Measurements from ENCODE around the gene BCAT1. TPM values are rescaled to one million over a fixed set of nuclear protein-coding genes. Genes with fewer than 3 reads are reported as not detected.
"Not testable (repeated sequence)": the region's sequence is repeated elsewhere in the genome, so short reads cannot be mapped to it uniquely, and the experiment has no call there.

BCAT1 gene
- total RNA-seq, 2 donors from 2014 or later, result 44.3 to 45.1 TPM

DNA sequence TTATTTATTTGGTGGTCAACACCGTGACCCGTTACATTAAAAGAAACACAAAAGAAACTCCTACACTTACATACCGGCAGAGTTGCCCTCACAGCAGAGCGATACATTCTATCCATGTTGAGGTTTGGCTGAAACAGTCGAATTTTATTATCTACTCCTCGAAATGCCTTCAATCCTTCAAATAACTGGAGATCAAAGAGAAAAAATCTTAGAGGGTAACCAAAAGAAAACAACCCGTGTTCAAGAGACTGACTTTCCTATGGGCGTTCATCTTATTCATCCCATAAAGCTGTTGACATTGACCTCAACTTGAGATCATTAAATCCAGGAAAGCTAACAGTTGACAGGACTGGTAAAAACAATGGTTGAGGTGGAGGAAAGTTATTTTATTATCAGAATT lies 67.7 kb downstream of the BCAT1 start:
- intact Hi-C loops (cut with DNase I), result no loop called here
- no peak for DNase-seq (ENCODE audit: low spot score)

DNA sequence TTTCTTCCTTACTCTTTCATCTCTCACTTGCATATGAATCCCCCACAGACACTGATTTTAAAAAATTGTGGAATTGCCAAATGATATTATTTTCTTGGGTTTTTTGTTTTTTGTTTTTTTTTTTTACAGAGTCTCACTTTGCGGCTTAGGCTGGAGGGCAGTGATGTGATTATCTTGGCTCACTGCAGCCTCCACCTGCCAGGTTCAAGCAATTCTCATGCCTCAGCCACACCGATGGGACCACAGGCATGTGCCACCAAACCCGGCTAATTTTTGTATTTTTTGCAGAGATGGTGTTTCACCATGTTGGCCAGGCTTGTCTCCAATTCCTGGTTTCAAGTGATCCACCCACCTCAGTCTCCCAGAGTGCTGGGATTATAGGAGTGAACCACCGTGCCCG lies 68.2 kb downstream of the BCAT1 start:
- DNase-seq (ENCODE audit: low spot score), result no peak
- intact Hi-C loops (cut with DNase I), result no loop called here

DNA sequence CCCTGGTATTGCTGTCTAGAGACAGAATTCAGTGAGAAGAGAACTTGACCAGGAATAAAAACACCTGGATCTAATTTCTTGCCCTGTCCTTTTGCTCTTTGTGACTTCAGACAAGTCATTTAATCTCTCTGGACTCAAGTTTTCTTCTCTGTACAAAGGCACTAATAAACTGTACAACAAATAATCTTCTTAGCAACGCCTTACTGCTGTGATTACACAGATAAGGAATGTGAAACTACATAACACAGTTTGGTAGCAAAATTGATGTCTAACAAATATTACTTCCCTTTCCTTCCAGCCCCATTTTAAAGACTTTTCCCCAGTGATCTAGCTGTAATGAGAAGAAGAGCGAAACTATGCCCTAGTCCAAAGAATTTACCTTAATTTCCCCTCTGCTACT lies 69.3 kb downstream of the BCAT1 start:
- intact Hi-C loops (cut with DNase I), result no loop called here
- DNase-seq (ENCODE audit: low spot score), result no peak

DNA sequence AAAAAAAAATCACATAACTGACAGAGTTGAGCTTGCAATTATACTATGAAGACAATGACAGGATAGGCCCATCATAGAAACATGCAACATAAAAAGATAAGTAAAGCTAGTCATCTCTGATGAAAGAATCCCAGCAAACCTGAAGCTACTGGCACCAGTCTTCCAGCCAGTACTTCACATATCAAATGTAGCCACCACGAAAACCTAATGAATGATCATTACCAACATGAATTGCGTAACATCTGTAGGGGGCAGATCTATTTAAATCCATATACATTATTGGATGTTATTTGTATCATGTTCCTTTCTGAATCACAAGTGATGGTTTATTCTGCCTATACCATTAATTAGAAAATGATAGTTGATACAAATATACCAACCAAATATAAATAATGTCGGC lies 73.9 kb downstream of the BCAT1 start:
- no peak for DNase-seq (ENCODE audit: low spot score)
- intact Hi-C loops (cut with DNase I), result no loop called here

DNA sequence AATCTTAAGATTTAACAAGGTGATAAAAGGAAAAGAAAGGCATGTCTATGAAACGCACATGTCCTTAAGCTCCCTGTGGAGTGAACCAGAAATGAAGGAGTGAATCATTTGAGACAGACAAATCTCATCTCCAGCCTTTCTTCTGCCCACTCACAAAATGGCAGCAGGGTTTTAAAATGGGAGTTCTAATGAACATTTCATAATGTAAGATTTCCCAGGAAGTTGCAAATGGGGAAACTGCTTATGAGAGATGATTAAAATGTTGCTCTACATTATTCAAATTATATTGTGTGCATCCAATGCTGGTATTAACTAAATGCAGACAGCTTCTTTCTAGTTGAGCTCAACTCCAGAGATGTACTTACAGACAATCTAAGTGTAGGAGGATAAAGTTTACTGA lies 76.7 kb downstream of the BCAT1 start:
- intact Hi-C loops (cut with DNase I), result no loop called here
- DNase-seq (ENCODE audit: low spot score), result no peak

DNA sequence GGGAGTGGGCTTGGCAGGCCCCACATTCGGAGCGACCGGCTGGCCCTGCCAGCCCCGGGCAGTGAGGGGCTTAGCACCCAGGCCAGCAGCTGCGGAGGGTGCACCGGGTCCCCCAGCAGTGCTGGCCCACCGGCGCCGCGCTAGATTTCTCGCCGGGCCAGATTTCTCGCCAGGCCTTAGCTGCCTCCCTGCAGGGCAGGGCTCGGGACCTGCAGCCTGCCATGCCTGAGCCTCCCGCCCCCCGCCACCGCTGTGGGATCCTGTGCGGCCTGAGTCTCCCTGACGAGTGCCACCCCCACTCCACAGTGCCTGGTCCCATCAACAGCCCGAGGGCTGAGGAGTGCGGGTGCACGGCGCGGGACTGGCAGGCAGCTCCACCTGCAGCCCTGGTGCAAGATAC lies 82.8 kb downstream of the BCAT1 start:
- not testable (repeated sequence) for DNase-seq (ENCODE audit: low spot score)

DNA sequence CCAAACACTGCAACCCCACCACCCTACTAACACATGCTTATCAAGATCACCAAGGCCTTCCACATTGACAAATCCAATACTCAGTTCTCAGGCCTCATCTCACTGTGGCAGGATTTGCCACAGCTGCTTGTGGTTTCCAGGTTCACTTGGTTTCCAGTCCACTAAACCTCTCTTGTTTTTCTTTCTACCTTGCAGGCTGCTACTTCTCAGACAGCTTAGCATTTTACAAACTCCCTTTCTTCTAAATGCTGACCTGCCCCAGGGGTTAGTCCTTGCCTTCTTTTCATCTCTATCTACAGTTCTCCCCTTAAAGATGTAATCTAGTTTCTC lies 84.1 kb downstream of the BCAT1 start:
- no peak for DNase-seq (ENCODE audit: low spot score)
- intact Hi-C loops (cut with DNase I), result no loop called here

More for the DNA sequence above, 82.8 kb downstream of the BCAT1 start:
- intact Hi-C loops (cut with DNase I), result not testable (repeated sequence)

DNA sequence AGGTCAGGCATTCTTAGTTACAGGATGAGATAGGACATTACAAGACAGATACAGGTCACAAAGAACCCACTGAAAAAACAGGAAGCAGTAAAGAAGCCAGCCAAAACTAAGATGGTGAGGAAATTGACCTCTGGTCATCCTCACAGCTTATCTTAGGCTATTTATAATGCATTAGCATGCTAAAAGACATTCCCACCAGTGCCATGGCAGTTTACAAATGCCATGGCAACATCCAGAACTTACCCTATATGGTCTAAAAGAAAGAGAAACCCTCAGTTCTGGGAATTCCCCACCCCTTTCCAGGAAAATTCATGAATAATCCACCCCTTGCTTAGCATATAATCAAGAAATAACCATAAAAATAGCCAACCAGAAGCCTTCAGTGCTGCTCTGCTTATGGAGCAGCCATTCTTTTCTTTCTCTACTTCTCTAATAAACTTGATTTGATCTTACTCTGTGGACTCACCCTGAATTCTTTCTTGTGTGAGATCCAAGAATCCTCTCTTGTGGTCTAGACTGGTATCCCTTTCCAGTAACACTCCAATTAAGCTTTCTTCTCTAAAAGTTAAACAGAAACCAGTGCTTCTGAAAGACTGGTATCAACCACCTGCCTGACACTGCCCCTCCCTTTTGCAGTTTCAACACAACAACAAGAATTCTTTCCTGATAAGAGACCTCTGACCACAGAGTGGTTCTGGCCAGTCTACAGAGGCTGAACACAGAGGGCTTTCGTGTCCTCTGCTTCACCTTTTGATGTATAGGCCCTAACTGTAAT lies 86.9 kb downstream of the BCAT1 start:
- intact Hi-C loops (cut with DNase I), result no loop called here
- no peak for DNase-seq (ENCODE audit: low spot score)

DNA sequence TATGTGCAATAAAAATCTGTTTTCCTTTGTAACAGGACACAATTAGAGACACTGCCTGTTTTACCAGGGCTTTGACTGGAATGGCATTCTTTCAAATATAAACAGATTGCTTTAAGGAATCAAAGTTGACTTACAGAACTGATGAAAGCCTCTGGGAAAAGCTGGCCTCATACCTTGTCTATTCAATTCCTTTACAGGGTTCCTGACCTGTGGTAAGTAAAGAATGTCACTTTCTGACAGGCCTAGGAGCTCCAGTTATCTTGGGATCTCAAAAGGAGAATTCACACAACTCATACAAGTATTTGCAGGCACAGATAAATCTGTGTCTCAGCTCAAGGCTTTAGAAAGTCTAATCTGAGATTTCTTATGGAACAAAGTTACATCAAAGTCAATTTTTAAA lies 88.4 kb downstream of the BCAT1 start:
- intact Hi-C loops (cut with DNase I), result no loop called here
- DNase-seq (ENCODE audit: low spot score), result no peak

DNA sequence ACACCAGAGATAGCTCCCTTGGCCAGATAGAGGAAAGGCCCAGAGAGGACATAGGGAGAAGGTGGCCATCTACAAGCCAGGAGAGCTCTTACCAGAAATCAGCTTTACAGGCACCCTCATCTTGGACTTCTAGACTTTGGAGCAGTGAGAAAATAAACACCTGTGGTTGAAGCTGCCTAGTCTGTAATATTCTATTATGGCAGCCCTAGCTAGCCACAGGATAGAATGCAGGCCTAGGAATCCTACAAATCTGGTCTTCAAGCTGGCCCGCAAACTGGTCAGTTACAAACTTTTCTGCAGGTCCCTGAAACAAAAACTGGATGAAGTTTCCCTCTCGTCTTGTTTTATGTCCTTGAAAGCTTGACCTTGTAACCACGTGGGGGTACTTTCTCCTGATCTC lies 92.4 kb downstream of the BCAT1 start:
- no peak for DNase-seq (ENCODE audit: low spot score)
- intact Hi-C loops (cut with DNase I), result no loop called here

DNA sequence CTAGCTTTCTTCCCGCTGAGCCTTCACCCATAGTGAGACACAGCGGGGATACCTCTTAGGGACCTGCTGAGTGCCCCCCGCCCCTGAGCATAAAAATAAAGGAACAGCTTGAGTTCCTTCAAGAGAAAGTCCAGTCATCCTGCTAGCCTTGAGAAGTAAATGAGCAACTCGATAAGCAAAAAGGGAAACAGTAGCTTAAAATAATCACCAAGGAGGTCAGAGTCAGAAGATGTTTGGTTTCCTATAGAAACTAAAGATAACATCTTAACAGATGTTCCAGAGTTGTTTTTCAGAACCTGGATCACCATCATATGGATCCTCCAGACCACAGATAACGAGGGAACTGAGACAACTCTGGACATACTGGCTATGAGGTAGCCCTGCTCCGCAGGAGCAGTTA lies 94.0 kb downstream of the BCAT1 start:
- intact Hi-C loops (cut with DNase I), result no loop called here
- no peak for DNase-seq (ENCODE audit: low spot score)

DNA sequence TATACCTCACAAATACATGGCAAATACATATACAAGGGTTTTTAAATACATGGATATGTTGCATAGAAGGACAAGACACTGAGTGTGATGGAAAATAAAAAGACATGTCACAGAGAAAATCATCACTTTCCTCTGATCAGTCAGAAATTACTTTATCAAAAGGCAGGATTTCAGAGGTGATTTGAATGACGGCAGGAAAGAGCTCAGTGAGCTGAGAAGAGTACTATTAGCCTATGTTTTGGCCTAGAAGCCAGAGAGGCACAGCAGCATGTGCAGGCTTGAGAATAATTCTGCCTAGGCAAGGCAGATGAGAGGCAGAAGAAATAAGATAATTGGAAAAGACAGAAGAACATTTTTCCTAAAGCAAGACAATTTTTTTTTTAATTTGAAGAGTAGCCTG lies 94.9 kb downstream of the BCAT1 start:
- intact Hi-C loops (cut with DNase I), result no loop called here

DNA sequence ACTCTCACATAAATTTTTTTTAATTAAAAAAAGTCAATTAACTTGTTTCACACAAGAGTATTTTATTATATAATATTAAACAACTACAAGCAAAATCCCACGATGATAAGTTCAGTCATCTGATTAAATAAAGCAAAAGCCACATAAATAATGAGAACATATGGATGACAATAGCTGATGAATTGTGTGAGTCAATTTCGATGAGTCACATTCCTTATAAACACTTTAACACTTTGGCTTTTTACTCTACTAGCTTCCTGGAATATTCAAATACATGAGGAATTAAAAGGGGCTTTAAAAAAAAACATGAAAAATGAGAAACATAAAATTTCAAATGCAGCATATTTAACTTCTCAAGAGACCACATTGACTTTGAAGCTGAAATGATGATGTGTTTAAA lies 95.3 kb downstream of the BCAT1 start:
- intact Hi-C loops (cut with DNase I), result no loop called here
- DNase-seq (ENCODE audit: low spot score), result no peak

More for the DNA sequence above, 94.9 kb downstream of the BCAT1 start:
- no peak for DNase-seq (ENCODE audit: low spot score)

DNA sequence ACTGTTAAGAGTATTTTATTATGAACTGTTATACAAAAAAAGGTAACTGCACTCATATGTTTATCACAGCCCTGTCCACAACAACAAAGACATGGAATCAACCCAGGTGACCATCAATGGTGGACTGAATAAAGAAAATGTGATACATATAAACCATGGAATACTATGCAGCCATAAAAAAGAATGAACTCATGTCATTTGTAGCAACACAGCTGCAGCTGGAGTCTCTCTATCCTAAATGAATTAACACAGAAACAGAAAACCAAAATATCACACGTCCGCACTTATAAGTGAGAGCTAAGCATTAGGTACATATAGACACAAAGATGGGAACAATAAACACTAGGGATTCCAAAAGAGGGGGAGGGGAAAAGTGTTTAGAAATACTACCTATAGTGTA lies 95.8 kb downstream of the BCAT1 start:
- DNase-seq (ENCODE audit: low spot score), result no peak
- intact Hi-C loops (cut with DNase I), result no loop called here

DNA sequence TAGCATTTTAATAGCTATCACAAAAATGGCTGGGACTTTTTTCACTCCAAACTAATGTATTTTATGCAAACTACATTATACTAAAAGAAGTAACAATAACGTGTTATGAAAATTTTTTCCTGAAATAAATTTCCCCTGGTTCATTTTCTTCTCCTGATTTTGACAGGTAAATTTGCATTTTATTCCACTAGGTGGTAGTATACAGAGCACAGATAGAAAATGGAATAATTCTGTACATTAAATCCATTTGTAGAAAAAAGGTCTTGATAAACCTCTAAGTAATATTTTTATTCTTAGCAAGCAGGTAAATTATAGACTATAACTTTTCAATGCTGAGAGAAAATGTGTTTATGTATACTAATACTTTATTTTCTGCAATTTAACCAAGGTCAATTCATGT lies 96.5 kb downstream of the BCAT1 start:
- no peak for DNase-seq (ENCODE audit: low spot score)
- intact Hi-C loops (cut with DNase I), result no loop called here

DNA sequence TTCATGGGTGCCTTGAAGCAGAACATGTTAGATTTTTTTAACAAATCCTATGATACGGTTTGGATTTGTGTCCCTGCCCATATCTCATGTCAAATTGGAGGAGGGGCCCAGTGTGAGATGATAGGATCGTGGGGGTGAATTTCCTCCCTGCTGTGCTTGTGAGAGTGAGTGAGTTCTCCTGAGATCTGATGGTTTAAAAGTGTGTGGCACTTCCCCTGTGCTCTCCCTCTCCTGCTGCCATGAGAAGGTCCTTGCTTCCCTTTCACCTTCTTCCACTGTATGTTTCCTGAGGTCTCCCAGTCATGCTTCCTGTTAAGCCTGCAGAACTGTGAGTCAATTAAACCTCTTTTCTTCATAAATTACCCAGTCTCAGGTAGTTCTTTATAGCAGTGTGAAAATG lies 97.0 kb downstream of the BCAT1 start:
- DNase-seq (ENCODE audit: low spot score); intact Hi-C loops (cut with DNase I): not testable (repeated sequence)

DNA sequence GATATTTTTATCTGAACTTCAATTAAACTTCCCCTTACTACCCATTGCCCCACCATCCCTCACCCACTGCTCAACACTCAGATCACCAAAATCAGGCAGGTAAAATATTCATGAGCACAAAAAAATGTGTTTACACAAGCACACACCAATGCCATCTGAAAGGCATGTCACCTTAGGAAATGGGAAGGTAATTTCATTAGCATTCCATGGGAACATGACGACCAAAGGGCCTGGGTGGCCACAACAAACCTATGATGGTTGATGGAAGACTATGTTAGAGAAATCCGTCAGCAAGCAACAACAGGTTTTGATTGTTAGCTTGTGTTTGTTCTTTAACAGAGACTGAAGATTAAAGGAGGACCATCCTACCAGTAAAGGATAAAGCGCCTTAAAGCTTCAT lies 97.6 kb downstream of the BCAT1 start:
- DNase-seq (ENCODE audit: low spot score), result no peak
- intact Hi-C loops (cut with DNase I), result no loop called here

DNA sequence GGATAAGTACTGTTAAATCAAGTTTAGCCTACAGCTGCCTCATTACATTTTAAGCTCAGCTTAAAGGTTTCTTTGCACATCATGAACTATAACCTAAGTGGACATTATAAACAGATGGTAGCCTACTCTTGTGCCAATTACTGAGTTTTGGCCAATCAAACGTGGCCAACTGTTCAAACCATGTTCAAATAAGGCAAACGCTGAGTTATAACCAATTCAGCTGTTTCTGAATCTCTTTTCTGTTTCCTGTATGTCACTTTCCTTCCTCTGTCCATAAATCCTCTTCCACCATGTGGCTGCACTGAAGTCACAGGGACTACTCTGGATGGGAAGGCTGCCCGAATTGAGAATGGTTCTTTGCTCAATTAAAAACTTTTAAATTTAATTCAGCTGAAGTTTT lies 98.4 kb downstream of the BCAT1 start:
- intact Hi-C loops (cut with DNase I), result no loop called here
- no peak for DNase-seq (ENCODE audit: low spot score)

DNA sequence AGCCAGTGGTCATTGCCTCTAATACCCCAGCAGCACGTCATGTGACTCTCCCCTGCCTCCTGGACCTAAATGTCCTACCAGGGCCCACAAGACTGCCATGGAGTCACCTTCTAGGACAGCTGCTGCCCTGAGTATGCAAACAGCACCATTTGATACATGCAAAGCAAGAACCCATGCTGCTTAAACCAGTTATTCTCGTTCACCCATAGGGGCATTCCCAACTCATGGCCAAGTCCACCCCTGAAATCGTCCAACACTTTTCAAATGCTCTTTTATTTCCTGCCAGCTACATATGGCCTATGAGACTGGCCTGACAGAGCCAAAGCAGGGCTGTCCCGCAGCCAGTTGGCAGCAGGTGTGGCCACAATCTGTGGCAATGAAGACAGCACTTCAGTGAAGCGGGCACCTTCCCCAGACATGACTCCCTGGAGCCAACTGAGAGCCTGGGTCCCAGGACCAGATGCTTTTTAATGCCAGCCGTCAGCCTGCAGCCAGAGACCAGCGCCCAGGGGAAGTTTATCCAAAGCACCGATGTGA lies 99.9 kb downstream of the BCAT1 start:
- no peak for DNase-seq (ENCODE audit: low spot score)
- intact Hi-C loops (cut with DNase I), result no loop called here

DNA sequence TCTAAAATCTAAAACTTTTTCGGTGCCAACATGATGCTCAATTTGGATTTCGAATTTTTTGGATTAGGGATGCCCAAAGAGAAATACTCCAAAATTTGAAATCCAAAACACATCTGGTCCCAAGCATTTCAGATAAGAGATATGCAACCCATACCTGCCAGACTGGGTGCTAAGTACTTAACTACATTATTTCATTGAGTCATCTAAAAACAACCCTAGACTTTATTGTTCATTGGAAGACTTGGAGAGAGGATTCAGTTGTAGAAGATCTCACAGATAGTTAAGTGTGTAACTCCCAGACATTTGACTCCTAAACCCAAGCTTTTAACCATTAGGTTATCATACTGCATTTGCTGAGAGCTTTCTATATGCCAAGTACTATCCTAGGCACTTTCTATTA lies 102.2 kb downstream of the BCAT1 start:
- no peak for DNase-seq (ENCODE audit: low spot score)
- intact Hi-C loops (cut with DNase I), result no loop called here

DNA sequence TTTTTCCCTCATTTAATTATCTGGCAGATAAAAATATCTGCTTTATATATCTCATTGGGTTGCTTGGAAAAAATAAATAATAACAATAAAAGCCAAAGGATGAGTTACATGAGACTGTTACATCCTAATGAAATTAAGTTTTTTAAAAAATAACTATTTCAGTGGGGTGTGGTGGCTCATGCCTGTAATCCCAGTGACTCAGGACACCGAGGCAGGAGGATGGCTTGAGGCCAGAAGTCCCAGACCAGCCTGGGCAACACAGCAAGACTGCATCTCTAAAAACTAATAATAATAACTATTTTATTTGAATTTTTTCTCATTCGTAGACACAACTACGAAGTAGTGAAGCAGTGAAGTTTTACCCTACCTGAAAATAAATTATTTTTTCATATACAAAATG lies 103.3 kb downstream of the BCAT1 start:
- intact Hi-C loops (cut with DNase I), result no loop called here
- DNase-seq (ENCODE audit: low spot score), result no peak

Data from posterior vena cava (tissue), 2 donors.